ENCODE data around the gene GNPTG. TPM values are rescaled to one million over a fixed set of nuclear protein-coding genes. Genes with fewer than 3 reads are reported as not detected.

The GNPTG gene
- total and polyA plus RNA-seq, 2 of the 13 experiments (the other 11 are each of a cell fraction or from before 2014, with no cell fraction given) = 22.7 to 71.1 TPM

DNA sequence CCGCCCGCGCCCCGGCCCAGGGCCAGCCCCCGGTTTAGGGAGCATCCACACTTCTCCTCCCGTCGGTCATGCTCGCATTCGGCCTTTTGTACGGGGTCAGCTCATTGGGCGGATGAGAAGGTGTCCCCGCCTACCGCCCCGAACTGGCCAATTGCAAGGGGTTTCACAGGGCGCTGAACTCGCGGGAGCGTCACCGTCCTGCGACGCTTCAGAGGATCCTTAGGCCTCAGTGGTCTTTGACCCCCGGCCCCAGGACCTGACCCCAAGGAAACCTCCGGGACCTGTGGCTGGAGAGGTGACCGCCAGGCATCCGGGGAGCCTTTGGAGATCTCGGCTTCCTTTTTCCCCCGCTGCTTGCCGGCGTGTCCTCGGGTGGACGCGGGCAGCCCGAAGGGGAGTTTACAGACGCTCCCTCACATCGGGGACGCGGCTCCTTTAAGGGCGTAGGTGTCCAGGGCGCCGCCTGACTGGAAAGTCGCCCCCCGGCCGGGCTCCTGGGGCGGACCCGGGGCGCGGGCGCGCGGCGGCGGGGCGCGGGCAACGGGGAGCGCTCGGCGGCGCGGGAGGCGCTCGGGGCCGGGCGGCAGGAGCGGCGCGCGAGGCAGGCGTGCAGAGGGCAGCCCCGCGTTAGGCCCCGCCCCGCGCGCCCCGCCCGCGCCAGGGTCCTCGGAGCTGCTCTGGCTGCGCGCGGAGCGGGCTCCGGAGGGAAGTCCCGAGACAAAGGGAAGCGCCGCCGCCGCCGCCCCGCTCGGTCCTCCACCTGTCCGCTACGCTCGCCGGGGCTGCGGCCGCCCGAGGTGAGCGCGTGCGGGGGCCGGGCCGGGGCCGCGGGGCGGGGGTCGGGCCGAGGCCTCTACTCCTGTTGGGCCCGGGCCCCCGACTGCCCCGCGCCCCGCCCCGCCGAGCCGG, 42.5 kb upstream of the GNPTG start, which contains the start of gene UBE2I (continued):
- TF ChIP-seq, protein P1, sequence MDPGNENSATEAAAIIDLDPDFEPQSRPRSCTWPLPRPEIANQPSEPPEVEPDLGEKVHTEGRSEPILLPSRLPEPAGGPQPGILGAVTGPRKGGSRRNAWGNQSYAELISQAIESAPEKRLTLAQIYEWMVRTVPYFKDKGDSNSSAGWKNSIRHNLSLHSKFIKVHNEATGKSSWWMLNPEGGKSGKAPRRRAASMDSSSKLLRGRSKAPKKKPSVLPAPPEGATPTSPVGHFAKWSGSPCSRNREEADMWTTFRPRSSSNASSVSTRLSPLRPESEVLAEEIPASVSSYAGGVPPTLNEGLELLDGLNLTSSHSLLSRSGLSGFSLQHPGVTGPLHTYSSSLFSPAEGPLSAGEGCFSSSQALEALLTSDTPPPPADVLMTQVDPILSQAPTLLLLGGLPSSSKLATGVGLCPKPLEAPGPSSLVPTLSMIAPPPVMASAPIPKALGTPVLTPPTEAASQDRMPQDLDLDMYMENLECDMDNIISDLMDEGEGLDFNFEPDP (CRISPR knock-in tag; conservative IDR thresholded peaks at IDR 0.05) = 0 out of 2 replicates have a peak, but pooled peaks have one; percentile 68
- TF ChIP-seq, protein P2, sequence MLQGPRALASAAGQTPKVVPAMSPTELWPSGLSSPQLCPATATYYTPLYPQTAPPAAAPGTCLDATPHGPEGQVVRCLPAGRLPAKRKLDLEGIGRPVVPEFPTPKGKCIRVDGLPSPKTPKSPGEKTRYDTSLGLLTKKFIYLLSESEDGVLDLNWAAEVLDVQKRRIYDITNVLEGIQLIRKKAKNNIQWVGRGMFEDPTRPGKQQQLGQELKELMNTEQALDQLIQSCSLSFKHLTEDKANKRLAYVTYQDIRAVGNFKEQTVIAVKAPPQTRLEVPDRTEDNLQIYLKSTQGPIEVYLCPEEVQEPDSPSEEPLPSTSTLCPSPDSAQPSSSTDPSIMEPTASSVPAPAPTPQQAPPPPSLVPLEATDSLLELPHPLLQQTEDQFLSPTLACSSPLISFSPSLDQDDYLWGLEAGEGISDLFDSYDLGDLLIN (CRISPR knock-in tag; IDR thresholded peaks at IDR 0.05; ENCODE audit: borderline replicate concordance) = no peak
- no peak for TF ChIP-seq STAG1 (CRISPR knock-in tag; IDR thresholded peaks at IDR 0.05)
- TF ChIP-seq, protein P3, sequence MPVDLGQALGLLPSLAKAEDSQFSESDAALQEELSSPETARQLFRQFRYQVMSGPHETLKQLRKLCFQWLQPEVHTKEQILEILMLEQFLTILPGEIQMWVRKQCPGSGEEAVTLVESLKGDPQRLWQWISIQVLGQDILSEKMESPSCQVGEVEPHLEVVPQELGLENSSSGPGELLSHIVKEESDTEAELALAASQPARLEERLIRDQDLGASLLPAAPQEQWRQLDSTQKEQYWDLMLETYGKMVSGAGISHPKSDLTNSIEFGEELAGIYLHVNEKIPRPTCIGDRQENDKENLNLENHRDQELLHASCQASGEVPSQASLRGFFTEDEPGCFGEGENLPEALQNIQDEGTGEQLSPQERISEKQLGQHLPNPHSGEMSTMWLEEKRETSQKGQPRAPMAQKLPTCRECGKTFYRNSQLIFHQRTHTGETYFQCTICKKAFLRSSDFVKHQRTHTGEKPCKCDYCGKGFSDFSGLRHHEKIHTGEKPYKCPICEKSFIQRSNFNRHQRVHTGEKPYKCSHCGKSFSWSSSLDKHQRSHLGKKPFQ (CRISPR knock-in tag; IDR thresholded peaks at IDR 0.05; ENCODE audit: insufficient replicate concordance) = peak; percentile 73
- no peak for TF ChIP-seq ZNF251 (CRISPR knock-in tag; IDR thresholded peaks at IDR 0.05)
- TF ChIP-seq FOXK1 (CRISPR knock-in tag; IDR thresholded peaks at IDR 0.05; ENCODE audit: borderline replicate concordance, low read depth) = 0 out of 2 replicates have a peak, but pooled peaks have one; percentile 67
- TF ChIP-seq ZNF567 (CRISPR knock-in tag; IDR thresholded peaks at IDR 0.05; ENCODE audit: borderline replicate concordance) = 0 out of 2 replicates have a peak, but pooled peaks have one; percentile 28
- no peak for TF ChIP-seq ZNF839 (CRISPR knock-in tag; IDR thresholded peaks at IDR 0.05; ENCODE audit: borderline replicate concordance)
- TF ChIP-seq ZNF234 (CRISPR knock-in tag; conservative IDR thresholded peaks at IDR 0.05) = no peak
- TF ChIP-seq, protein P4, sequence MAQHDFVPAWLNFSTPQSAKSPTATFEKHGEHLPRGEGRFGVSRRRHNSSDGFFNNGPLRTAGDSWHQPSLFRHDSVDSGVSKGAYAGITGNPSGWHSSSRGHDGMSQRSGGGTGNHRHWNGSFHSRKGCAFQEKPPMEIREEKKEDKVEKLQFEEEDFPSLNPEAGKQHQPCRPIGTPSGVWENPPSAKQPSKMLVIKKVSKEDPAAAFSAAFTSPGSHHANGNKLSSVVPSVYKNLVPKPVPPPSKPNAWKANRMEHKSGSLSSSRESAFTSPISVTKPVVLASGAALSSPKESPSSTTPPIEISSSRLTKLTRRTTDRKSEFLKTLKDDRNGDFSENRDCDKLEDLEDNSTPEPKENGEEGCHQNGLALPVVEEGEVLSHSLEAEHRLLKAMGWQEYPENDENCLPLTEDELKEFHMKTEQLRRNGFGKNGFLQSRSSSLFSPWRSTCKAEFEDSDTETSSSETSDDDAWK (CRISPR knock-in tag; IDR thresholded peaks at IDR 0.05) = no peak
- TF ChIP-seq, protein P5, sequence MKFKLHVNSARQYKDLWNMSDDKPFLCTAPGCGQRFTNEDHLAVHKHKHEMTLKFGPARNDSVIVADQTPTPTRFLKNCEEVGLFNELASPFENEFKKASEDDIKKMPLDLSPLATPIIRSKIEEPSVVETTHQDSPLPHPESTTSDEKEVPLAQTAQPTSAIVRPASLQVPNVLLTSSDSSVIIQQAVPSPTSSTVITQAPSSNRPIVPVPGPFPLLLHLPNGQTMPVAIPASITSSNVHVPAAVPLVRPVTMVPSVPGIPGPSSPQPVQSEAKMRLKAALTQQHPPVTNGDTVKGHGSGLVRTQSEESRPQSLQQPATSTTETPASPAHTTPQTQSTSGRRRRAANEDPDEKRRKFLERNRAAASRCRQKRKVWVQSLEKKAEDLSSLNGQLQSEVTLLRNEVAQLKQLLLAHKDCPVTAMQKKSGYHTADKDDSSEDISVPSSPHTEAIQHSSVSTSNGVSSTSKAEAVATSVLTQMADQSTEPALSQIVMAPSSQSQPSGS (CRISPR knock-in tag; IDR thresholded peaks at IDR 0.05) = peak; percentile 59
- no peak for TF ChIP-seq GATA4 (IDR thresholded peaks at IDR 0.05; ENCODE audit: borderline replicate concordance, low read depth)
- TF ChIP-seq ESRRA (CRISPR knock-in tag; IDR thresholded peaks at IDR 0.05; ENCODE audit: low read depth) = no peak
- TF ChIP-seq ZNF253 (CRISPR knock-in tag; IDR thresholded peaks at IDR 0.05; ENCODE audit: borderline replicate concordance) = no peak
- no peak for TF ChIP-seq MBNL3 (CRISPR knock-in tag; conservative IDR thresholded peaks at IDR 0.05)
- TF ChIP-seq CCDC6 (CRISPR knock-in tag; IDR thresholded peaks at IDR 0.05) = peak; percentile 52; the same call in 1 of the 2 replicates
- TF ChIP-seq ZMYM4 (CRISPR knock-in tag; IDR thresholded peaks at IDR 0.05) = peak; percentile 52; the same call in 1 of the 2 replicates
- TF ChIP-seq NRL (CRISPR knock-in tag; IDR thresholded peaks at IDR 0.05; ENCODE audit: borderline replicate concordance) = peak; percentile 94
- no peak for TF ChIP-seq U2AF1 (optimal IDR thresholded peaks at IDR 0.05; ENCODE audit: low read depth, low read length)
- TF ChIP-seq ZNF83 (CRISPR knock-in tag; IDR thresholded peaks at IDR 0.05; ENCODE audit: borderline replicate concordance) = 0 out of 2 replicates have a peak, but pooled peaks have one; percentile 38
